Cardiac septum (tissue), 1 donor: ENCODE results near the gene SYNPO2. TPM values are rescaled to one million over a fixed set of nuclear protein-coding genes. Genes with fewer than 3 reads are reported as not detected.

Source experiments
- total RNA-seq: library from RNA; stranded (reverse); fragmentation: NEBNext Ultra II Directional; extraction: Animal tissue kit (Norgen Biotek cat#: 25700); gene quantifications from one replicate; pipeline ENCODE4 v1.2.1, GENCODE V29; 2021
- donor health status: DM: no; HTN: no; CAD: no.

SYNPO2 gene
- total RNA-seq, 1 donor from 2014 or later, result 316 TPM

Other genes with a start within 250 kb of the SYNPO2 start
- 36.2 TPM for gene METTL14, start 203.5 kb upstream of the SYNPO2 start, total RNA-seq
- gene SEC24D, start 52.7 kb upstream of the SYNPO2 start, total RNA-seq, result 23.7 TPM
- 727 TPM for gene MYOZ2, start 247.0 kb downstream of the SYNPO2 start, total RNA-seq